Esophagus squamous epithelium (tissue), 5 donors: ENCODE results near the gene PNMA1. TPM values are rescaled to one million over a fixed set of nuclear protein-coding genes. Genes with fewer than 3 reads are reported as not detected.

Experiments
- DNase-seq: peaks from one replicate; lab custom pipeline; 2025; lab: John Stamatoyannopoulos, UW
- H3K27ac ChIP-seq, 4 donors: fragments of 200-600 bp; sonication (generic); one replicate each; pipeline ENCODE4 v1.5.1; 2016 to 2019; ENCODE audit warnings: mild to moderate bottlenecking in 1 of 4
- H3K27me3 ChIP-seq, 4 donors: fragments of 200-600 bp; sonication (generic); 1 replicate in 3 of 4; 2 replicates in 1 of 4; pipeline versions ENCODE4 v1.5.1 to v1.6.0; 2017 to 2021; ENCODE audit warnings: antibody characterized with exemption in 1 of 4
- H3K36me3 ChIP-seq, 3 donors: fragments of 200-600 bp; sonication (generic); one replicate each; pipeline ENCODE4 v1.5.1; 2016 to 2019
- H3K4me1 ChIP-seq, 3 donors: fragments of 200-600 bp; sonication (generic); one replicate each; pipeline ENCODE4 v1.5.1; 2017 to 2019
- H3K4me3 ChIP-seq, 4 donors: fragments of 200-600 bp; sonication (generic); 1 replicate in 3 of 4; 2 replicates in 1 of 4; pipeline ENCODE4 v1.5.1; 2016 to 2019; ENCODE audit warnings: mild to moderate bottlenecking in 2 of 4, moderate library complexity in 1 of 4
- H3K9me3 ChIP-seq, 3 donors: fragments of 200-600 bp; sonication (generic); one replicate each; pipeline ENCODE4 v1.5.1; 2016 to 2019
- POLR2A ChIP-seq, 4 donors: fragments of 450-650 bp; IDR thresholded peaks; one replicate each; pipeline ENCODE4 v1.6.1; 2017; ENCODE audit warnings: antibody characterized with exemption in 4 of 4, mild to moderate bottlenecking in 4 of 4, moderate library complexity in 3 of 4
- WGBS, 2 donors: methylation state at CpG; one replicate each; pipeline ENCODE4 v1.1.5; 2018; 5-methylcytosine and 5-hydroxymethylcytosine counted together
- intact Hi-C: fragments of 100-400 bp; cut with DNase I; formaldehyde crosslinking; loops from one replicate; pipeline ENCODE4 v1.15.0; 2022
- total RNA-seq, 4 donors: library from RNA; depleted of rRNA; stranded (reverse); fragments of >200 nt; gene quantifications; one replicate each; pipeline ENCODE4 v1.1.0, GENCODE V29; 2016
- TF ChIP-seq, protein P1 (sequence below), 6 experiments: fragments of 450-650 bp in 4 of 6; fragments of 200-600 bp in 2 of 6; sonication (generic) in 2 of 6; IDR thresholded peaks; one replicate each; pipeline ENCODE4 v1.5.1; 2016 to 2019; ENCODE audit warnings: antibody characterized with exemption in 6 of 6, mild to moderate bottlenecking in 4 of 6, moderate library complexity in 4 of 6
- donor health status: DM: yes; HTN: yes; CAD: no.

Gene PNMA1
- total RNA-seq, 4 donors from 2014 or later = 4.2 to 13.9 (median 7.2) TPM

DNA sequence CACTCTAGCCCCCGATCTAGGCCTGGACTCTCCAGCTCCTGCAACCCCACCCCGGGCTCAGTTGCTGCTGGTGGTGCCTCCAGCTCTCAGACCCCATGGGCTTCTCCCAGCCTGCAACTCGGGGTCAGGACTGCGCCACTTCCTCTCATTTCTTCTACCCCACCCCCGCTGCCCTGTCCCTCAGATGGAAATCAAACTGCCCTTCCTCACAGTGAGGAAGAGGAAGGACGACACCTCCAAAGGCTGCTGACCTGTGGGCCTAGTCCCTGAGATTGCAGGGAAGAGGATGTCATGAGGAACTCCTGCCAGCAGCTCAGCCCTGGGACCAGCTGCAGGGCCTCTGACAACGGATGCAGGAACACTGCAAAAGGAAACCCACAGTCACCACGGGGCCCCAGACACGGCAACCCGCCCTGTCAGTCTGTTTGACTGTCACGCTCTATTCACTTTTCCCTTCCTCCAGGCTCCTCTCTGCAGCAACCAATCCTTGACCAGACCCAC lies 29.3 kb upstream of the PNMA1 start:
- Histone ChIP-seq H3K4me3 (peak overlapping the region in 1 of 4 donors; percentile 4), H3K4me1 (peaks cover 87 to 100% (median 93%) of the 10 kb centered on the region in 3 donors), H3K27ac (peak overlapping the region; percentile 85 to 100 (median 94)), H3K36me3 (peaks cover 7 to 16% (median 15%) of the 10 kb centered on the region in 3 donors), H3K27me3 (no peaks in the 10 kb centered on the region), H3K9me3 (no peaks in the 10 kb centered on the region)
- no peak for DNase-seq
- no peak for TF ChIP-seq POLR2A (IDR thresholded peaks at IDR 0.05)
- TF ChIP-seq, protein P1, sequence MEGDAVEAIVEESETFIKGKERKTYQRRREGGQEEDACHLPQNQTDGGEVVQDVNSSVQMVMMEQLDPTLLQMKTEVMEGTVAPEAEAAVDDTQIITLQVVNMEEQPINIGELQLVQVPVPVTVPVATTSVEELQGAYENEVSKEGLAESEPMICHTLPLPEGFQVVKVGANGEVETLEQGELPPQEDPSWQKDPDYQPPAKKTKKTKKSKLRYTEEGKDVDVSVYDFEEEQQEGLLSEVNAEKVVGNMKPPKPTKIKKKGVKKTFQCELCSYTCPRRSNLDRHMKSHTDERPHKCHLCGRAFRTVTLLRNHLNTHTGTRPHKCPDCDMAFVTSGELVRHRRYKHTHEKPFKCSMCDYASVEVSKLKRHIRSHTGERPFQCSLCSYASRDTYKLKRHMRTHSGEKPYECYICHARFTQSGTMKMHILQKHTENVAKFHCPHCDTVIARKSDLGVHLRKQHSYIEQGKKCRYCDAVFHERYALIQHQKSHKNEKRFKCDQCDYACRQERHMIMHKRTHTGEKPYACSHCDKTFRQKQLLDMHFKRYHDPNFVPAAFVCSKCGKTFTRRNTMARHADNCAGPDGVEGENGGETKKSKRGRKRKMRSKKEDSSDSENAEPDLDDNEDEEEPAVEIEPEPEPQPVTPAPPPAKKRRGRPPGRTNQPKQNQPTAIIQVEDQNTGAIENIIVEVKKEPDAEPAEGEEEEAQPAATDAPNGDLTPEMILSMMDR (IDR thresholded peaks at IDR 0.05) = no peak
- WGBS, 2 donors = 19% methylated on average over 6 of the region's 11 CpGs
- intact Hi-C loops = no loop called here

DNA sequence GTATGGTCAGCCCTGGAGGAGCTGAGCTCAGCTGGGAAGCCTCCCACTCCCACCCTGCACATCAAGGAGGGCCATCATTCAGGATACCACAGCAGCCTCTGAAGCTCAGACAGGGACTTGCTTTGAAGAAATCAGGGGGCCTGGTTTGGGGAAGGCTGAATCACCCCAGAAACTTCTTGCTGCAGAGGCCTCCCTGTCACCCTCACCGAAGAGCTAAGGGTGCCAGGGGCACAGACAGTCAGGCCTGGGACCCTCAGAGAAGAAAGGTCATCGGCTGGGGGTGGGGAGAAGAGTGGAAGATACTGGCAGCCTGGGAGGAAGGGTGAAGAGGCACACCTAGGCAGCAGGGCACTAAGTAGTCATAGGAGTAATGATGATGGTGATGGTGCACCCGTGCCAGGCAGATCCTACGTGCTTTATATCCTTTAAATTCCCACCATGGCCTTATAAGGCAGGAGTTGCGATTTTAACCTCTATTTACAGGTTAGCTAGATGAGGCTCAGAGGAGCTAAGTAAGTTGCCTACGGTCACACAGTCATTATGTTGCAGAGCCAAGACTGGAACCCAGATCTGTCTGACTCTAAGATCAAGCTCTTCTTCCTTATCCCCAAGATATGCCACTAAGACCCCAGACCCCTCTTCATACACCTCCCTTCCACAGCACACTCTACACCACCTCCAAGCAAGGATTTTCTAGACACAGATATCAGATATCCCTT lies 28.5 kb upstream of the PNMA1 start:
- peak overlapping the region; percentile 85 to 100 (median 94) for H3K27ac ChIP-seq
- H3K36me3 ChIP-seq = peaks cover 12 to 24% (median 21%) of the 10 kb centered on the region in 3 donors
- no peaks in the 10 kb centered on the region for H3K27me3 ChIP-seq
- no peak for DNase-seq
- intact Hi-C loops = no loop called here
- peaks cover 86 to 97% (median 86%) of the 10 kb centered on the region in 3 donors for H3K4me1 ChIP-seq
- WGBS, 2 donors = 31 to 47% methylated on average over 6 of the region's 6 CpGs
- H3K9me3 ChIP-seq = no peaks in the 10 kb centered on the region
- H3K4me3 ChIP-seq = peak overlapping the region in 1 of 4 donors; percentile 33
- TF ChIP-seq POLR2A (IDR thresholded peaks at IDR 0.05) = no peak
- TF ChIP-seq, protein P1 (IDR thresholded peaks at IDR 0.05) = no peak

DNA sequence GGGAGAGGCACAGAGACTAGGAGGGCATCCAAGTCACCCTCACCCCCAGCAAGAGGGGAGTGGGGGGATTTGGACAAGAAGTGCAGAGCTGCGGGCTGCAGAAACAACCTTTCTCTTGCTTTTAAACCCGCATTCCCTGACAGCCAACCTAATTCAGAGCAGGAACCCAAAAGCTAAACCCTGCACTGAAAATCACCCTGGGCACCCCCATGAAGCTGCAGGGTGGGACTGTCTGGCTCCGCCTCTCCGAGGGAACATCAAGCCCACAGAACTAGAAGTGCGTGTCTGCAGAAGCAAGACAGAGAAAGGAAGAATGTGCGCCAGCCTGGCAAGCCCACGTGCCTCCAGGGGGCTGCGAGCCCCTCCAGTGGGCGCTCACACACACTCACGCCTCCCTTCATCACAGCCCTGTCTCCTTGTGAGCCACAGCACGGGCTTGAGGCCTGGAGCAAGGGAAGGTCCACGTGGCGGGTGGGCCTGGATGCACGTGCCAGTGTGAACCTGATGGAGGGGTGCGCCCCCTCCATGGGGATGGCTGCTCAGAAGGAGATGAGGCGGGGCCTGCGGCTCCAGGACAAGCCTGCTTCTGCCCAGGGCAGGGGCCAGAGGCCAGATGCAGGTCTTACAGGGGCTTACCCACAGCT lies 27.8 kb upstream of the PNMA1 start:
- Histone ChIP-seq H3K4me3 (peak overlapping the region in 3 of 4 donors; percentile 27 to 58 (median 33)), H3K27me3 (no peaks in the 10 kb centered on the region), H3K4me1 (peaks cover 79 to 90% (median 80%) of the 10 kb centered on the region in 3 donors), H3K36me3 (peaks cover 15 to 30% (median 21%) of the 10 kb centered on the region in 3 donors), H3K27ac (peak overlapping the region; percentile 85 to 100 (median 94)), H3K9me3 (no peaks in the 10 kb centered on the region)
- 7 to 8% methylated on average over 2 of the region's 17 CpGs for WGBS, 2 donors
- no peak for TF ChIP-seq POLR2A (IDR thresholded peaks at IDR 0.05)
- TF ChIP-seq, protein P1 (IDR thresholded peaks at IDR 0.05) = no peak
- intact Hi-C loops = no loop called here
- DNase-seq = no peak

DNA sequence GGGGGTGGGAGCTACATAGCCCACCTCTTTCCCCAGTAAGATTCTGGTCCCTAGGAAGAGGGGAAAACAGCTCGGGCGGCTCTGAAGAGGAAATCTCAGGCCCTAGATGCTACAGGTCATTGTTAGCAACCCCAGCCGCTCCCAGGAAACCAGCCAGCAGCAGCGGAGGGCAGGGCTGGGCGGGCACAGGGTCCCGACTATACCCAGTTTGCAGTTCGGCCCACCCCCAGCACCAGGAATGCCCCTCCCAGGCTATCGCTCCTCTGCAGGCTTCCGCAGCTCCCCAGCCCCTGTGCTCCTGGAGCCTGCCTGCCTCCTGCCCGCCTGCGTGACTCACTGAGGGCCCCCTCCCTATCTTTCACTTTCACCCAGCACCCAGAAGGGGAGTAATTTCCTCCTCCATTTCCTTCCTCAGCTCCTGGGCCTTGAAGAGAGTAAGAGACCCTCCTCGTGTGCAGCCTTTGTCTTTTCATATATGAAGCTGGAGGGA lies 27.2 kb upstream of the PNMA1 start:
- H3K9me3 ChIP-seq = no peaks in the 10 kb centered on the region
- peaks cover 73 to 84% (median 74%) of the 10 kb centered on the region in 3 donors for H3K4me1 ChIP-seq
- H3K27ac ChIP-seq = peak overlapping the region; percentile 85 to 100 (median 94)
- H3K36me3 ChIP-seq = peaks cover 21 to 36% (median 21%) of the 10 kb centered on the region in 3 donors
- H3K27me3 ChIP-seq = no peaks in the 10 kb centered on the region
- WGBS, 2 donors = 0 to 3% methylated on average over 7 to 11 of the region's 12 CpGs
- intact Hi-C loops = no loop called here
- peak overlapping the region in 3 of 4 donors; percentile 27 to 58 (median 33) for H3K4me3 ChIP-seq
- DNase-seq = no peak
- TF ChIP-seq POLR2A (IDR thresholded peaks at IDR 0.05) = peak in 1 of 4 donors; percentile 11
- TF ChIP-seq, protein P1 (IDR thresholded peaks at IDR 0.05) = peak in 1 of 6 experiments; percentile 9
